ENCODE measurements around the gene SLC22A3.

DNA sequence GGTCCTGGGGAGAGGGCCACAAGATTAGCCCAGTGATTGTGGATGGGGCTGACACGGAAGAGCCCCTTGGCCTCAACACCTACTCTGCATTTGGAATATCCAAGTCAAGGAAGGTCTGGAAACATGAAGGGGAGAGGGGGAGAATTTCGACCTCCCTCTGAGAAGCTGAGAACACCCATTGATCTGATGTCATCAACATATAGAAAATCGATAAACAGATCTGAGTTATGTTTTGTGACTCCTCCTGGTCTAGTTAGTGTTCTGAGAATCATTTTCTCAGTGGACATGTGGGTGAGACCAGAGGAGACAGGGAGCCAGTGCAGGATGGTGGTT lies 108.0 kb downstream of the SLC22A3 start:
- TF ChIP-seq ZNF274 (IDR thresholded peaks at IDR 0.05; ENCODE audit: low read depth, low read length): no peak
- TF ChIP-seq SUZ12 (IDR thresholded peaks at IDR 0.05; ENCODE audit: extremely low read depth, insufficient read depth, insufficient read length): no peak
- no peak for TF ChIP-seq YY1 (IDR thresholded peaks at IDR 0.05; ENCODE audit: insufficient read depth, insufficient read length)
